ENCODE data around the gene BCO2.
A peak's percentile ranks its signal among the peaks of the same experiment; 100 is the strongest.
"Not testable (repeated sequence)": the region's sequence is repeated elsewhere in the genome, so short reads cannot be mapped to it uniquely, and the experiment has no call there.

Gene BCO2, protein sequence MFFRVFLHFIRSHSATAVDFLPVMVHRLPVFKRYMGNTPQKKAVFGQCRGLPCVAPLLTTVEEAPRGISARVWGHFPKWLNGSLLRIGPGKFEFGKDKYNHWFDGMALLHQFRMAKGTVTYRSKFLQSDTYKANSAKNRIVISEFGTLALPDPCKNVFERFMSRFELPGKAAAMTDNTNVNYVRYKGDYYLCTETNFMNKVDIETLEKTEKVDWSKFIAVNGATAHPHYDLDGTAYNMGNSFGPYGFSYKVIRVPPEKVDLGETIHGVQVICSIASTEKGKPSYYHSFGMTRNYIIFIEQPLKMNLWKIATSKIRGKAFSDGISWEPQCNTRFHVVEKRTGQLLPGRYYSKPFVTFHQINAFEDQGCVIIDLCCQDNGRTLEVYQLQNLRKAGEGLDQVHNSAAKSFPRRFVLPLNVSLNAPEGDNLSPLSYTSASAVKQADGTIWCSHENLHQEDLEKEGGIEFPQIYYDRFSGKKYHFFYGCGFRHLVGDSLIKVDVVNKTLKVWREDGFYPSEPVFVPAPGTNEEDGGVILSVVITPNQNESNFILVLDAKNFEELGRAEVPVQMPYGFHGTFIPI

GRCh38 chr11:112174789-112175598, at the start of gene BCO2:
Gene BCO2, plus strand, starts transcription at chr11:112175512. Its CDS starts 90 bp downstream, at chr11:112175602.
- peak; percentile 75 for FAIRE-seq
- DNase-seq (ENCODE audit: low spot score) = peak; percentile 83

DNA sequence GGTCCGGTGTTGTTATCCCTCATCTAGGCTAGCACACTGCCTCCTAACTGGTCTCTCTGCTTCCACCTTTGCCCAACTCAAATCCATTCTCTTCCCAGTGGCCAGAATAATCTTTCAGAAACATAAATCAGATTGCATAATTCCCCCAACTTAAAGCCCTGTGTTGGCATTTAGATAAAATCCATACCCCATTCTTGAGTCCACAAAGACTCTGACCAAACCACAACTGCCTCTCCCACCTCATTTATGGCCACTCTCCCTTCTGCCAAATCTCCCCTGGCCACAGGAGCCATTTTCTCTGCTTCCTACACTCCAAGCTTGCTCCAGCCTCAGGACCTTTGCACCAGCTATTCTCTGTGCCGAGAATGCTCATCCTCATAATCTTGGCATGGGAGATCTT, 48.3 kb upstream of the BCO2 start:
- DNase-seq (ENCODE audit: low spot score) (no peak), FAIRE-seq (no peak)

GRCh38 chr11:112128483-112129121, 46.7 kb upstream of the BCO2 start:
- FAIRE-seq (no peak), DNase-seq (ENCODE audit: low spot score) (peak; percentile 89)

GRCh38 chr11:112129656-112130055, 45.7 kb upstream of the BCO2 start:
- FAIRE-seq (no peak), DNase-seq (ENCODE audit: low spot score) (no peak)

DNA sequence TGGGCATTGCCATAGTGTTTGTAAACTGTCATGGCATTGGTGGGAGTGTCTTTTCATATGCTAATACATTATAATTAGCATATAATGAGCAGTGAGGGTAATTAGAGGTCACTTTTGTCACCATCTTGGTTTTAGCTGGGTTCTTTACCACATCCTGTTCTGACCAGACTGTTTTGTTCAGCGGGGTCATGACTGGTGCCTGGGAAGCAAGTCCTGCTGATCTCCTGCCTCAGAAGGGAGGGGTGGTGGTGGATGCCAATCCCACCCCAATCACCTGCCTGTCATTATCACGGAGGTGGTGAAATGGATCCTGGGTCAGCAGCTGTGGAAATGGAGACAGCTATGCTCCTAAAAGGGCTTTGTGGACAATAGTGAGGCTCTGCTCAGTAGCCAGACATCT, 42.6 kb upstream of the BCO2 start:
- DNase-seq (ENCODE audit: low spot score) (peak; percentile 25), FAIRE-seq (peak; percentile 63)

DNA sequence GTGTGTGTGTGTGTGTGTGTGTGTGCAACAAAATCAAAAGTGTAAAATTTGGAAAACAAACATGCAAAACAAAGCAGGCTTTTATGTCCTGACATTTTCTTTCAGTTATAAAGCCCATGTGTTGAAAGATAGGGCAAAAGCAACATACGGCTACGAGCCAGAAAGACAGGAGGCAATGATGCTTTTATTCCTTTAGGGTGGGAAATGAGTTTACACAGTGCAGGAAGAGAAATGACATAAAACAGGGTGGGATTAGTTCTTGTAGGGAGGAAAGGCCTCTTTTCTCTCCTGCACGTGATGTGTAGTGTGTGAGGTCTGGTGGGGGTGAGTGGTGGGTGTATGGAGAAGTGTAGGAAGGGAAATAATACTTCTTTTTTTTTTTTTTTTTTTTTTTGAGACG, 40.8 kb upstream of the BCO2 start:
- FAIRE-seq = no peak
- no peak for DNase-seq (ENCODE audit: low spot score)

DNA sequence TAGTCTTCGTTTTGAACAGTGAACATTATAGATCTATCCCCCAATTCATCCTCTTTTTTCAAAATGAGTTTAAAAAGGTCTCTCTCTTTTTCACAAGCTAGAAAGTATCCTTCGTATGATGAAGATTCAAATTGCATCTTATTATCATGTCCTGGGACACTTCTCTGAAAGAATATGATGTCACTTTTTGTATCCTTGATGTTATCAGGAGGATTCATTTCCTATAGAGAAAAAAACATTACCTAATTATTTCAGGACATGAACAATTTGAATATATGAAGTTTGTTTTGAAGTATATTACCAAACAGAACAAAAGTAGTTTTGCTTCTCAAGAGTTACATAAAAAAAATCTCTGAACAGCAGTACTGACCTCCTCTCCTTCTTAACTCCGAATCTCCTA, 31.7 kb upstream of the BCO2 start:
- FAIRE-seq (no peak), DNase-seq (ENCODE audit: low spot score) (no peak)

DNA sequence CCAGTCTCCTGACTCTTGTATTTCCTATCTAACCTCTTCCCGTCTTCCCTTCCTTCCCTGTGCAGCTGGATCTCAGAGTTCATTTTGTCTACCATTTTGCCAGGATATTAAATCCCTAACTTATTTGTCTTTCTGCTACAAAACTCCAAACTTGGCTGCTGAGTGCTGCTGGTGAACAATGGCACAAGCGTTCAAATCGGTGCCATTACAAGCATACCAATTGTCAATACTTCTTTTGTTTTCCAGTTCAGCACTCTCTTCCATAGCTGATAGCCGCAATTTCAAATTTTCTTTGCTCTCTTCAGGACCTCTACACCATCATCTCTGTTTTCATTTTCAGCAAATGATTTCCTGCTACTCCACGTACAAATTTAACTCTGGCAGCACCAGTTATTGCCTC, 24.8 kb upstream of the BCO2 start:
- FAIRE-seq = no peak

DNA sequence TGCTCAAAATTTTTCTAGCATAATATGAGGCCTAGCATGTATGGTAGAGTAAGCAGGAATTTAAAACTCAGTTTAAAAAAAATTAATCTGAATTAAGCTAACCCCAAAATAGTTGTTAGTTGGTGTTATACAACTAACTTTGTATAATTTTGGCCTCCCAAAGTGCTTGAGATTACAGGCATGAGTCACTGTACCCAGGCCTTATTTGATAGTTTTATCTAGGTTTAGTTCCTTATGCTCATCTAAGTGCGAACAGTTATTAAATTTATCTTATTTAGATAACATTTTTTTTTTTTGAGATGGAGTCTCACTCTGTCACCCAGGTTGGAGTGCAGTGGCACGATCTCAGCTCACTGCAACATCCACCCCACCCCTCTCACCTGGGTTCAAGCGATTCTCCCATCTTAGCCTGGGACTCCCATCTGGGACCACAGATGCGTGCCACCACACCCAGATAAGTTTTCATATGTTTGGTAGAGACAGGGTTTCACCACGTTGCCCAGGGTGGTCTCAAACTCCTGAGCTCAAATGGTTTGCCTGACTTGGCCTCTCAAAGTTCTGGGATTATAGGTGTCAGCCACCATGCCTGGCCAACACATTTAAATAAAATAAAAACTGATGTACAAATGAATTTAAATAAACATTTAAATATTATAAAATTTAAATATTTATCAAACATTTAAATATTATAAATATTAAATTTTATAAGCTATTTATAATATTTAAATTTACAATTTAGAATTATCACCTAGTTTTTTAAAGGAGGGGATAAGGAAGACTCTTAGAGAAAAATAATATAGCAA, 19.0 kb upstream of the BCO2 start:
- DNase-seq (ENCODE audit: low spot score) (no peak), FAIRE-seq (no peak)

More for the DNA sequence above, 24.8 kb upstream of the BCO2 start:
- no peak for DNase-seq (ENCODE audit: low spot score)

- DNase-seq (ENCODE audit: low spot score) = peak; percentile 90
- FAIRE-seq = peak; percentile 89
Measured at GRCh38 chr11:112156956-112157766, 18.2 kb upstream of the BCO2 start.

DNA sequence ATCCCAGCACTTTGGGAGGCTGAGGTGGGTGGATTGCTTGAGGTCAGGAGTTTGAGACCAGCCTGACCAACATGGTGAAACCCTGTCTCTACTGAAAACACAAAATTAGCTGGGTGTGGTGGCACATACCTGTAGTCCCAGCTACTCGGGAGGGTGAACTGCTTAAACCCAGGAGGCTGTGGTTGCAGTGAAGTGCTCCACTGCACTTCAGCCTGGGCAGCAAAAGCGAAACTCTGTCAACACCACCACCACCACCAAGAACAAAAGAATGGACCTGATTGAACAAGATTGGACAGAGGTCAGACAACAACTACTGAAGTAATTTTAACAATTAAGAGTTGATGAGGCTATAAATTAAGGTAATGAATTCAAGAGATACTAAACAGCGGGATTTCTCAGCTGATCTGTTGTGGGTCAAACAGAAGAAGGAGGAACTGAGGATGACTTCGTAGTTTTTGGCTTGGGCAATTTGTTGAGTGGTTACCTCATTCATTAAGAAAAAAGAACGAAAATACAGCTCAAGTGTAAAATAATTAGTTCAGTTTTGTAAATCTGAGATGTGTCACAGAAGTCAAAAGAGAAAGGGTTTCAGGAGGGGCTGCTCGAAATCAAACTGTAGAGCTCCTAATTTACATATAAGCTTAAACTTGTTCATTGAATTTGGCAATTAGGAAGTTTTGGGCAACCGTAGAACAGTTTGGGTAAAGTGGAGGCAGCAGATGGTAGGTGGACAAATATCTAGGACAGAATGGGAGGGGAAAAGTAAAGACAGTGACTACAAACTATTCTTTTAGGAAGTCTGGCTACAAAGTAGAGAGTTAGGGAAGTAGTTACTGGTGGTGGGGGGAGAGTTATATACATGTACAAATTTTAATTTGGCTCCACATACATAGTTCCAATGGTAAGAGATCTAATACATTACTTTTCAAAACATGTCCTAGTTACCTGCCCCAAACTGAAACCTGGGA, 15.9 kb upstream of the BCO2 start:
- FAIRE-seq (peak; percentile 40), DNase-seq (ENCODE audit: low spot score) (no peak)

DNA sequence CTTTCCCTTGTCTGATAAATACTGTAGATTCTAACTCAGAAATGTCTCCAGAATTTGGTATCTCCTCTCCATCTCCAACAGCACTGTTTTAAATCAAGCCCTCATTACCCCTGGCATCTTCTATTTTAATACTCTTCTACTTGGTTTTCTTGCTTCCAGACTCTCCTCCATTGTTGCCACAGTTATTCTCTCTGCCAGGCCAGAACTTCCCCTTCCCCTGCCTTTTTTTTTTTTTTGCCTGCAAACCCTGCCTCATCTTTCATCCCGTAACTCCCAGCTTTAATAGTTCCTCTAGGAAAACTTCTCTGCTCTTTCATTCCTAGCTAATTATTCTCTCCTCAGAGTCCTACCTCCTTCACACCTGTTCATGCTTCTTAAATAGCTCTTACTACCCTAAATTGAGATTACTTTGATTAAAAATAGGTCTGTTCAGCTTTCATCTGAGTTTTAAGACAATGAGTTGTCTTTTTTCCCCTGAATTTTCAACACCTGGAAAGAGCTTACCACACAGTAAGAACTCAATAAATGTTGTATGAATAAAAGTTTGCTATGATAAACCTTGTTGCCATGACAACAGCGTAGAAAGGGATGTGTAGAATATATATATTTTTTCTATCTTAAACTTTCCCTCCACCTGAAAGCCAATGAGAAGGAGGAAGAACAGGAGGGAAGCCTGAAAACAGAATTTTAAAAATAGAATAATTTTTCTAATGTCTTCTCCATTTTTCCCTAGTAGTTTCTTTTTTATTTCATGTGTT, 15.0 kb upstream of the BCO2 start:
- no peak for FAIRE-seq

GRCh38 chr11:112161012-112161411, 14.3 kb upstream of the BCO2 start:
- DNase-seq (ENCODE audit: low spot score) = no peak
- FAIRE-seq = no peak

More for the DNA sequence above, 15.0 kb upstream of the BCO2 start:
- DNase-seq (ENCODE audit: low spot score) = no peak

DNA sequence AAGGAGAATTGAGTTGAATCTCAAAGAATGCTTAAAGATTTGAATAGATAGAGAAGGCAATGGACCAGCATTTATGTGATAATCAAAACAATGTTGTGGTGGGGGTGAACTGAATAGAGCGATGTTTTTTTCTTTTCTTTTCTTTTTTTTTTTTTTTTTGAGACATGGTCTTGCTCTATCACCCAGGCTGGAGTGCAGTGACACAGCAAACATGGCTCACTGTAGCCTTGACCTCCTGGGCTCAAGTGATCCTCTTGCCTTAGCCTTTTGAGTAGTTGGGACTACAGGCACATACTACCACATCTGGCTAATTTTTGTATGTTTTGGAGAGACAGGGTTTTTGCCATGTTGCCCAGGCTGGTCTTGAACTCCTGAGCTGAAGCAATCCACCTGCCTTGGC, 13.1 kb upstream of the BCO2 start:
- FAIRE-seq = peak; percentile 5
- DNase-seq (ENCODE audit: low spot score) = not testable (repeated sequence)

GRCh38 chr11:112162761-112163546, 12.4 kb upstream of the BCO2 start:
- DNase-seq (ENCODE audit: low spot score) (no peak), FAIRE-seq (no peak)

DNA sequence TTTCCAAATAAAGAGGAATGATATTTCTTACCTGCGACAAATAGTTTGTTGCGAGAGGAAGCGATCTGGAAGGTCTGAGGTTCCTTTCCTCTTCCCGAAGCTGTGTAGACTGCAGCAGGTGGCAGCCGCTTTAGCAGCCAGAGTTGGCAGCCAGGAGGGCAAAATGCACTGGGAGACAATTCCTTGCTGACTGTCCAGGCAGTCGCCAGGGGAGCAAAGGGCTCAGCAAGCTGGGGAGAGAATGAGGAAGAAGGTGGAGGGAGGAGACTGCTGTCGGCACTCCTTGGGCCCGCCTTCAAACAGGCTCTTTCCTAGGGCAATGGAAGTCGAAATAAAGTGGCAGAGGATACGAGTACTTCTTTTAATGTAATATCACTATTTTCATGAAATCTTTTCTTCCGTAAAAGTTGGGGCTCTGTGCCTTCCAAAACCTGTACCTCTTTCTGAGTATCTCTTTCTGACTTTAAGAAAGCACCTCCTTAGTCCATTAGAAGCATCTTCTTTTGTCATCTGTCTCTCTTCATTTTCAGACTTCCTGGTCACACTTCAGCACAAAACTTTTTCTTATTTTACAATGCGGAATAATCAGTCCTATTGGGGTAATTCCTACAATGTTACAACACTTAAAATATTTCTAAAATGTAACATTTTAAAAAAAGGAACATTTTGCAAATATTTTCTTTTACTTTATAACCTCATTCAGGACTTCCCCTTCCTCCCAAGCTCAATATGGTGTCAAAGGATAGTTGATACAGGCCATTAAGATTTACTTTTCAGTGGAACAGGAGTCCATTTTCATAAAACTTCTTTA, 11.2 kb upstream of the BCO2 start, which contains the start of gene IL18:
Gene IL18 (minus strand): TSS at position 220 of the 811 bp plus-strand sequence. CDS start 9,041 bp downstream, outside the sequence.
- peak; percentile 94 for DNase-seq (ENCODE audit: low spot score)

More for the DNA sequence above, 11.2 kb upstream of the BCO2 start, which contains the start of gene IL18:
- FAIRE-seq = peak; percentile 94

Measured in urothelium cell line (cell line).